Neural crest cell (in vitro differentiated cells): ENCODE results near the gene LGR5. TPM values are rescaled to one million over a fixed set of nuclear protein-coding genes. Genes with fewer than 3 reads are reported as not detected.

Experiments
- DNase-seq: peaks from one replicate; pipeline ENCODE4 v3.0.0; 2021; ENCODE audit warnings: low read depth, mixed read lengths, low spot score
- H3K27ac Mint-ChIP-seq: one replicate; pipeline ENCODE4 v1.8.0; 2021; ENCODE audit warnings: mild to moderate bottlenecking, mixed read lengths; ENCODE audit not compliant: unreplicated experiment
- H3K27me3 Mint-ChIP-seq: 2 replicates; pipeline ENCODE4 v1.8.0; 2021; ENCODE audit warnings: low read depth, mild to moderate bottlenecking, mixed read lengths
- H3K36me3 Mint-ChIP-seq: 2 replicates; pipeline ENCODE4 v1.8.0; 2021; ENCODE audit warnings: low read depth, mild to moderate bottlenecking, mixed read lengths
- H3K4me1 Mint-ChIP-seq: 2 replicates; pipeline ENCODE4 v1.8.0; 2021; ENCODE audit warnings: mixed read lengths
- H3K4me3 Mint-ChIP-seq: one replicate; pipeline ENCODE4 v1.8.0; 2021; ENCODE audit warnings: mild to moderate bottlenecking, mixed read lengths
- H3K9me3 Mint-ChIP-seq: 2 replicates; pipeline ENCODE4 v1.8.0; 2021; ENCODE audit warnings: mixed read lengths
- CTCF ChIP-seq: fragments of 200-600 bp; sonication (generic); conservative IDR thresholded peaks from 2 replicates; pipeline ENCODE4 v1.5.0; 2021; ENCODE audit warnings: antibody characterized with exemption, mild to moderate bottlenecking
- total RNA-seq: library from RNA; stranded (reverse); gene quantifications from 2 replicates; pipeline ENCODE4 v1.2.1, GENCODE V29; 2021

LGR5 gene
- total RNA-seq, 1 donor from 2014 or later, result 10.3 TPM

DNA sequence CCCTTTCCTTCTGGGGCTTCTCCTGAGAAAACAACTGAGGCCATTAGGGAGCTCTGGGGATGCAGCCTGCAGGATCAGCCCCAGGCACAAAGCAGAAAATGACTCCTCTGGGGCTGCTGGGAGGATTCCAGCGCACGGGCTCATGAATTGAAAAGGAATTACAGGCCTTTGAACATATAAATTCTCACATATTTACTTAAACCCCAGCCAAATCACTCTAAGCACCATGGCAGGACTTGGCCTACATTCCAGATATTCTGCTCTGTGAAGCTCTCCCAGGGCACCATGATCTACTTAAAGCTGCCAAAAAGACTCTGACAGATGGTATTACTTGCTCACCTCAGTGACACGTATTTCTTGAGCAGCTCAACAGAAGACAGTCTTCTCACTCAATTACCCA is 136.9 kb downstream of the LGR5 start:
- Mint-ChIP-seq H3K27ac (no peak overlapping the region), H3K4me1 (peaks cover 11% of the 10 kb centered on the region), H3K27me3 (no peaks in the 10 kb centered on the region), H3K9me3 (no peaks in the 10 kb centered on the region), H3K36me3 (peaks cover 2% of the 10 kb centered on the region), H3K4me3 (no peak overlapping the region)
- no peak for TF ChIP-seq CTCF
- no peak for DNase-seq

DNA sequence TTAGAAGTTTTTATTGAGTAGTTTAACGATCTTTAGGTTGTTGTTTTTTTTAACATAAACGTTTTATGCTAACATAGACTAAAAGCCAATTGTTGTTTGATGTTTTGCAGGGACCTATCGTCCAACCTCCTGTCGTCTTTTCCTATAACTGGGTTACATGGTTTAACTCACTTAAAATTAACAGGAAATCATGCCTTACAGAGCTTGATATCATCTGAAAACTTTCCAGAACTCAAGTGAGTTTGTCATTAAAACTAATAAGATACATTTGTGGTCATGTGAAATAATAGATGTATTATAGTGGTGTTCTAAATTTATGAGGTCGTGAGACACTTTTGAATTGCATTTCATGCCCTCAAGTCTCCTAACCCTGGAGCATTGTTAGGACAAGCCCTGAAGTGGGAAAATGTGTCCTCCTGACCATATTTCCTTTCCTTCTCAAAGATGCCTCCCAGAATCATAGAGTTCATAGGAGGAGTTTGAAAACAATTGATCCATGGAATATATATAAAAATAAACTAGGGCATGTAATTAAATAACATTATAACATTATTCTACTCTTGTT is 139.2 kb downstream of the LGR5 start:
- no peak for DNase-seq
- Mint-ChIP-seq H3K27ac (no peak overlapping the region), H3K4me1 (peaks cover 7% of the 10 kb centered on the region), H3K4me3 (no peak overlapping the region), H3K9me3 (no peaks in the 10 kb centered on the region), H3K36me3 (peaks cover 2% of the 10 kb centered on the region), H3K27me3 (no peaks in the 10 kb centered on the region)
- no peak for TF ChIP-seq CTCF

DNA sequence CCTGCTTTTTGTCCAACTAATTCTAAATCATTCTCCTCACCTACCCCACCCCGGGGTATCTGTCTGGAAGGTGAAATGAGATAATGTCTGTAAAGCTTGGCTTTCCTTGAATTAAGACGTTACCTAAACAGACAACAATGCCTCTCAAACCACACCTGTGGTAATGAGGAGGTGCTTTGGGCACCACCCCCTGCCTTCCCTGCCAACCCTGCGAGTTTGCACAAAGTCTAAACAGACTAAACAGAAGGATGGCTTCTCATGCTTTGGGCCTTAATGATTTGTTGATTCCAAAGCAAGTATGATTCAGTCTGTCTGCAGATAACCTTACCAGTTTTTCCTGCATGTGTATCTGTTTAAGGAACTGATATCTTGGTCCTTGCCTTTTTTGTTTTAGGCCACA is 141.6 kb downstream of the LGR5 start:
- Mint-ChIP-seq H3K4me1 (no peaks in the 10 kb centered on the region), H3K27me3 (no peaks in the 10 kb centered on the region), H3K27ac (no peak overlapping the region), H3K9me3 (no peaks in the 10 kb centered on the region), H3K4me3 (no peak overlapping the region), H3K36me3 (peaks cover 5% of the 10 kb centered on the region)
- no peak for DNase-seq
- no peak for TF ChIP-seq CTCF

DNA sequence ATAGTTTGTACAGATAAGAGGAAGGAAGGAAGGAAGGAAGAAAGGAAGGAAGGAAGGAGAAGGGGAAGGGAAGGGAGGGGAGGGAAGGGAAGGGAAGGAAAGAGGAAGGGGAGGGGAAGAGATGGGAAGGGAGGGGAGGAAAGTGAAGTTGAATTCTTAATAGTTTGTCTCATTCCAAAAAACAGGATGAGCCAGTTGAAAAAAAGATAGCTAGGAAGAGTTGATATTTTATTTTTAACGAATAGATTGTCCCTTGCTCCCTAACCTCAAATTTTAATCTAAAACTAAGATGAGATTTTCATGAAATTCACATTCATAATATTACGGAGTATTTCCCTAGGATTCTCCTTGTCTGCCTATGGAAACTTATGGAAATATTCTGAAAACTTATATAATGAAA is 143.3 kb downstream of the LGR5 start:
- H3K27ac Mint-ChIP-seq, result no peak overlapping the region
- peaks cover 5% of the 10 kb centered on the region for H3K36me3 Mint-ChIP-seq
- H3K4me1 Mint-ChIP-seq, result no peaks in the 10 kb centered on the region
- no peak overlapping the region for H3K4me3 Mint-ChIP-seq
- no peak for DNase-seq
- H3K9me3 Mint-ChIP-seq, result no peaks in the 10 kb centered on the region
- no peaks in the 10 kb centered on the region for H3K27me3 Mint-ChIP-seq
- no peak for TF ChIP-seq CTCF

- Mint-ChIP-seq H3K27me3 (no peaks in the 10 kb centered on the region), H3K4me3 (no peak overlapping the region), H3K9me3 (peaks cover 3% of the 10 kb centered on the region), H3K27ac (no peak overlapping the region), H3K36me3 (peaks cover 6% of the 10 kb centered on the region), H3K4me1 (no peaks in the 10 kb centered on the region)
- TF ChIP-seq CTCF, result no peak
- DNase-seq, result no peak
Observed at GRCh38 chr12:71584356-71584755, 144.8 kb downstream of the LGR5 start.
